ENCODE results near the gene CTSH.

DNA sequence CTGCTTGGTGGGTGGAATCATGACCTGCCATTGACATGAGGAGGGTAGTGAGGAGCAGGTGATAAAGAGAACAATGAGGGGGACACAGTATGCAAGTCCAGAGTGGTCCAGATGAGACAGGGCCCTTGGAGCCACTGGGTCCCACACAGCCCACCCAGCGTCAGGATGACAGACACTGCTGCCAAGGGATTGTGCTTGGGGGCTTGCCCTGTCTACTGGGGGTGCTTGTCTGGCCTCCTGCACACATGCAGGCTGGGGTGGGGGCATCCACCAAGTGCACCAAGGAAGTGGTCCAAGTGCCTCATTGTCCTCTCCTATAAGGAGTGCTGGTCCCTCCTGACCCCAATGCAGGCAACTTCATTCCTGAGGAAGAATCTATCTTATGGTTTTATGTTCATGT, 39.2 kb upstream of the CTSH start:
- TF ChIP-seq, protein P1, sequence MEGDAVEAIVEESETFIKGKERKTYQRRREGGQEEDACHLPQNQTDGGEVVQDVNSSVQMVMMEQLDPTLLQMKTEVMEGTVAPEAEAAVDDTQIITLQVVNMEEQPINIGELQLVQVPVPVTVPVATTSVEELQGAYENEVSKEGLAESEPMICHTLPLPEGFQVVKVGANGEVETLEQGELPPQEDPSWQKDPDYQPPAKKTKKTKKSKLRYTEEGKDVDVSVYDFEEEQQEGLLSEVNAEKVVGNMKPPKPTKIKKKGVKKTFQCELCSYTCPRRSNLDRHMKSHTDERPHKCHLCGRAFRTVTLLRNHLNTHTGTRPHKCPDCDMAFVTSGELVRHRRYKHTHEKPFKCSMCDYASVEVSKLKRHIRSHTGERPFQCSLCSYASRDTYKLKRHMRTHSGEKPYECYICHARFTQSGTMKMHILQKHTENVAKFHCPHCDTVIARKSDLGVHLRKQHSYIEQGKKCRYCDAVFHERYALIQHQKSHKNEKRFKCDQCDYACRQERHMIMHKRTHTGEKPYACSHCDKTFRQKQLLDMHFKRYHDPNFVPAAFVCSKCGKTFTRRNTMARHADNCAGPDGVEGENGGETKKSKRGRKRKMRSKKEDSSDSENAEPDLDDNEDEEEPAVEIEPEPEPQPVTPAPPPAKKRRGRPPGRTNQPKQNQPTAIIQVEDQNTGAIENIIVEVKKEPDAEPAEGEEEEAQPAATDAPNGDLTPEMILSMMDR (IDR thresholded peaks at IDR 0.05), result no peak
- TF ChIP-seq, protein P2, sequence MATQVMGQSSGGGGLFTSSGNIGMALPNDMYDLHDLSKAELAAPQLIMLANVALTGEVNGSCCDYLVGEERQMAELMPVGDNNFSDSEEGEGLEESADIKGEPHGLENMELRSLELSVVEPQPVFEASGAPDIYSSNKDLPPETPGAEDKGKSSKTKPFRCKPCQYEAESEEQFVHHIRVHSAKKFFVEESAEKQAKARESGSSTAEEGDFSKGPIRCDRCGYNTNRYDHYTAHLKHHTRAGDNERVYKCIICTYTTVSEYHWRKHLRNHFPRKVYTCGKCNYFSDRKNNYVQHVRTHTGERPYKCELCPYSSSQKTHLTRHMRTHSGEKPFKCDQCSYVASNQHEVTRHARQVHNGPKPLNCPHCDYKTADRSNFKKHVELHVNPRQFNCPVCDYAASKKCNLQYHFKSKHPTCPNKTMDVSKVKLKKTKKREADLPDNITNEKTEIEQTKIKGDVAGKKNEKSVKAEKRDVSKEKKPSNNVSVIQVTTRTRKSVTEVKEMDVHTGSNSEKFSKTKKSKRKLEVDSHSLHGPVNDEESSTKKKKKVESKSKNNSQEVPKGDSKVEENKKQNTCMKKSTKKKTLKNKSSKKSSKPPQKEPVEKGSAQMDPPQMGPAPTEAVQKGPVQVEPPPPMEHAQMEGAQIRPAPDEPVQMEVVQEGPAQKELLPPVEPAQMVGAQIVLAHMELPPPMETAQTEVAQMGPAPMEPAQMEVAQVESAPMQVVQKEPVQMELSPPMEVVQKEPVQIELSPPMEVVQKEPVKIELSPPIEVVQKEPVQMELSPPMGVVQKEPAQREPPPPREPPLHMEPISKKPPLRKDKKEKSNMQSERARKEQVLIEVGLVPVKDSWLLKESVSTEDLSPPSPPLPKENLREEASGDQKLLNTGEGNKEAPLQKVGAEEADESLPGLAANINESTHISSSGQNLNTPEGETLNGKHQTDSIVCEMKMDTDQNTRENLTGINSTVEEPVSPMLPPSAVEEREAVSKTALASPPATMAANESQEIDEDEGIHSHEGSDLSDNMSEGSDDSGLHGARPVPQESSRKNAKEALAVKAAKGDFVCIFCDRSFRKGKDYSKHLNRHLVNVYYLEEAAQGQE (IDR thresholded peaks at IDR 0.05; ENCODE audit: insufficient read depth in 1 of 2, low read depth in 2 of 2, low read length in 1 of 2), result no peak
- TF ChIP-seq POLR2AphosphoS5 (IDR thresholded peaks at IDR 0.05; ENCODE audit: low read depth, low read length), result no peak

All from Panc1 (cell line).